H9 (cell line): Measurements from ENCODE around the gene CAMKK1. TPM values are rescaled to one million over a fixed set of nuclear protein-coding genes. Genes with fewer than 3 reads are reported as not detected.

Experiments used
- DNase-seq: peaks from one replicate; pipeline ENCODE4 v3.0.0-alpha.2; 2017
- H2AFZ ChIP-seq: one replicate; pipeline ENCODE4 v1.6.1; 2013; ENCODE audit warnings: mild to moderate bottlenecking, low read length, control low read depth, moderate library complexity
- H2AK5ac ChIP-seq: 2 replicates; pipeline ENCODE4 v1.6.1; 2013; ENCODE audit warnings: low read length, control low read depth, mixed read lengths; ENCODE audit not compliant: insufficient read length
- H2BK120ac ChIP-seq: one replicate; pipeline ENCODE4 v1.6.1; 2013; ENCODE audit warnings: low read depth, mild to moderate bottlenecking, low read length, control low read depth, inconsistent platforms; ENCODE audit not compliant: poor library complexity, severe bottlenecking
- H2BK12ac ChIP-seq: 2 replicates; pipeline ENCODE4 v1.6.1; 2013; ENCODE audit warnings: low read length, control low read depth, mixed read lengths, low read depth; ENCODE audit not compliant: insufficient read length
- H2BK15ac ChIP-seq: 2 replicates; pipeline ENCODE4 v1.6.1; 2013; ENCODE audit warnings: low read depth, low read length, control low read depth
- H2BK20ac ChIP-seq: one replicate; pipeline ENCODE4 v1.6.1; 2013; ENCODE audit warnings: low read depth, mild to moderate bottlenecking, low read length, control low read depth, inconsistent platforms; ENCODE audit not compliant: poor library complexity, severe bottlenecking
- H2BK5ac ChIP-seq: 2 replicates; pipeline ENCODE4 v1.6.1; 2013; ENCODE audit warnings: low read length, control low read depth, mixed read lengths; ENCODE audit not compliant: insufficient read length
- H3K14ac ChIP-seq: 2 replicates; pipeline ENCODE4 v1.6.1; 2013; ENCODE audit warnings: low read length, control low read depth; ENCODE audit not compliant: insufficient read depth
- H3K18ac ChIP-seq: 2 replicates; pipeline ENCODE4 v1.6.1; 2013; ENCODE audit warnings: low read depth, mild to moderate bottlenecking, mixed read lengths, low read length, control low read depth; ENCODE audit not compliant: insufficient read length
- H3K23ac ChIP-seq: 2 replicates; pipeline ENCODE4 v1.6.1; 2013; ENCODE audit warnings: low read length, control low read depth, mixed read lengths, low read depth; ENCODE audit not compliant: insufficient read length
- H3K23me2 ChIP-seq: 2 replicates; pipeline ENCODE4 v1.6.1; 2013; ENCODE audit warnings: low read depth, mild to moderate bottlenecking, mixed read lengths, low read length, control low read depth; ENCODE audit not compliant: insufficient read length, poor library complexity, severe bottlenecking
- H3K27ac ChIP-seq: 2 replicates; pipeline ENCODE4 v1.5.1; 2013; ENCODE audit warnings: low read length, control low read depth, mixed read lengths, low read depth; ENCODE audit not compliant: insufficient read length
- H3K27me3 ChIP-seq: 2 replicates; pipeline ENCODE4 v1.6.1; 2013; ENCODE audit warnings: low read length, control low read depth, inconsistent platforms; ENCODE audit not compliant: insufficient read depth
- H3K4ac ChIP-seq: 2 replicates; pipeline ENCODE4 v1.6.1; 2013; ENCODE audit warnings: low read depth, mild to moderate bottlenecking, control low read depth, inconsistent platforms, low read length, moderate library complexity
- H3K4me1 ChIP-seq: 2 replicates; pipeline ENCODE4 v1.6.1; 2013; ENCODE audit warnings: low read length, control low read depth, inconsistent platforms; ENCODE audit not compliant: insufficient read depth
- H3K4me2 ChIP-seq: 2 replicates; pipeline ENCODE4 v1.6.1; 2013; ENCODE audit warnings: low read length, control low read depth, mixed read lengths; ENCODE audit not compliant: insufficient read length, insufficient read depth
- H3K56ac ChIP-seq: 2 replicates; pipeline ENCODE4 v1.6.1; 2013; ENCODE audit warnings: low read depth, mild to moderate bottlenecking, mixed read lengths, low read length, control low read depth; ENCODE audit not compliant: insufficient read length
- H3K79me1 ChIP-seq: 2 replicates; pipeline ENCODE4 v1.6.1; 2013; ENCODE audit warnings: low read depth, mild to moderate bottlenecking, moderate library complexity, low read length, control low read depth, inconsistent platforms; ENCODE audit not compliant: insufficient read depth, poor library complexity, severe bottlenecking
- H3K79me2 ChIP-seq: 2 replicates; pipeline ENCODE4 v1.6.1; 2013; ENCODE audit warnings: low read length, control low read depth, inconsistent platforms; ENCODE audit not compliant: insufficient read depth
- H3K9ac ChIP-seq: 2 replicates; pipeline ENCODE4 v1.6.1; 2013; ENCODE audit warnings: low read length, control low read depth, mixed read lengths; ENCODE audit not compliant: insufficient read length; ENCODE audit errors: extremely low read depth
- H3K9me3 ChIP-seq: one replicate; pipeline ENCODE4 v1.6.1; 2013; ENCODE audit warnings: low read depth, low read length, inconsistent platforms; ENCODE audit not compliant: control insufficient read depth
- H3T11ph ChIP-seq: one replicate; pipeline ENCODE4 v1.6.1; 2013; ENCODE audit warnings: mild to moderate bottlenecking, low read length, control low read depth, inconsistent platforms
- H4K20me1 ChIP-seq: one replicate; pipeline ENCODE4 v1.6.1; 2013; ENCODE audit not compliant: control insufficient read depth, insufficient read length, insufficient read depth
- H4K5ac ChIP-seq: 2 replicates; pipeline ENCODE4 v1.6.1; 2013; ENCODE audit warnings: low read depth, mild to moderate bottlenecking, mixed read lengths, low read length, control low read depth; ENCODE audit not compliant: insufficient read length
- H4K8ac ChIP-seq: replicated peaks from 2 replicates; pipeline ENCODE4 v1.6.1; 2013; ENCODE audit warnings: low read length, control low read depth, mixed read lengths, low read depth; ENCODE audit not compliant: insufficient read length
- H4K91ac ChIP-seq: 2 replicates; pipeline ENCODE4 v1.6.1; 2013; ENCODE audit warnings: low read depth, mild to moderate bottlenecking, moderate library complexity, mixed read lengths, low read length, control low read depth; ENCODE audit not compliant: insufficient read length
- H3K27ac Mint-ChIP-seq, 3 experiments: 2 replicates in 2 of 3; 3 replicates in 1 of 3; pipeline ENCODE4 v1.8.0; 2020 to 2021; ENCODE audit warnings: mixed read lengths in 3 of 3, mild to moderate bottlenecking in 1 of 3, moderate library complexity in 1 of 3
- H3K27me3 Mint-ChIP-seq: 2 replicates; pipeline ENCODE4 v1.8.0; 2021; ENCODE audit warnings: low read depth, mild to moderate bottlenecking, moderate library complexity, mixed read lengths
- H3K36me3 Mint-ChIP-seq, 3 experiments: 2 replicates in 2 of 3; 3 replicates in 1 of 3; pipeline ENCODE4 v1.8.0; 2020 to 2021; ENCODE audit warnings: low read depth in 3 of 3, mixed read lengths in 3 of 3; ENCODE audit not compliant: insufficient read depth in 1 of 3
- H3K4me1 Mint-ChIP-seq, 2 experiments: 2 replicates each; pipeline ENCODE4 v1.8.0; 2020; ENCODE audit warnings: mixed read lengths in 2 of 2
- H3K4me3 Mint-ChIP-seq, 2 experiments: 2 replicates in 1 of 2; 3 replicates in 1 of 2; pipeline ENCODE4 v1.8.0; 2020 to 2021; ENCODE audit warnings: mild to moderate bottlenecking in 2 of 2, mixed read lengths in 2 of 2, moderate library complexity in 1 of 2
- H3K9me3 Mint-ChIP-seq, 2 experiments: 2 replicates in 1 of 2; 3 replicates in 1 of 2; pipeline ENCODE4 v1.8.0; 2020; ENCODE audit warnings: mild to moderate bottlenecking in 2 of 2, mixed read lengths in 2 of 2, moderate library complexity in 1 of 2
- CTCF ChIP-seq: fragments of 200-600 bp; sonication (generic); conservative IDR thresholded peaks from 3 replicates; pipeline ENCODE4 v1.8.0; 2021; ENCODE audit warnings: antibody characterized with exemption, mild to moderate bottlenecking
- WGBS: extraction: QIAGEN DNeasy Blood & Tissue Kit; methylation state at CpG from one replicate; pipeline ENCODE4 v1.1.7; 2013; ENCODE audit warnings: missing lambda C conversion rate, low lambda C conversion rate, mixed read lengths; ENCODE audit not compliant: insufficient read length; ENCODE audit errors: extremely low coverage; 5-methylcytosine and 5-hydroxymethylcytosine counted together
- total RNA-seq: library from RNA; stranded (reverse); gene quantifications from 2 replicates; pipeline ENCODE4 v1.2.1, GENCODE V29; 2021

CAMKK1 gene
- total RNA-seq, 1 experiment from 2014 or later = 6.7 TPM

GRCh38 chr17:3826191-3826590, 66.7 kb downstream of the CAMKK1 start:
- Histone ChIP-seq H3K79me2 (no peaks in the 10 kb centered on the region), H3K9me3 (no peaks in the 10 kb centered on the region), H3K27ac (no peak overlapping the region), H2BK5ac (no peak overlapping the region), H3K14ac (no peak overlapping the region), H2BK120ac (no peak overlapping the region), H3K18ac (no peak overlapping the region), H3K27me3 (no peaks in the 10 kb centered on the region), H3K79me1 (no peaks in the 10 kb centered on the region), H4K8ac (no peak overlapping the region), H4K5ac (no peak overlapping the region), H3K4me1 (no peaks in the 10 kb centered on the region), H3K23ac (no peak overlapping the region), H4K91ac (no peak overlapping the region), H2BK12ac (no peak overlapping the region), H2AFZ (no peak overlapping the region), H2BK15ac (no peak overlapping the region), H3T11ph (no peak overlapping the region), H3K4ac (no peak overlapping the region), H3K9ac (no peak overlapping the region), H2BK20ac (no peak overlapping the region), H2AK5ac (no peak overlapping the region), H3K4me2 (no peak overlapping the region), H4K20me1 (no peaks in the 10 kb centered on the region), H3K56ac (no peak overlapping the region), H3K23me2 (no peaks in the 10 kb centered on the region)
- H3K27me3 Mint-ChIP-seq = no peaks in the 10 kb centered on the region; the same call in 1 of the 2 replicates
- no peaks in the 10 kb centered on the region; a peak in 1 of 5 replicates for H3K9me3 Mint-ChIP-seq
- H3K27ac Mint-ChIP-seq = no peak overlapping the region
- DNase-seq = no peak
- no peaks in the 10 kb centered on the region for H3K4me1 Mint-ChIP-seq
- peaks cover 28 to 74% (median 73%) of the 10 kb centered on the region in 3 experiments; a peak in 6 of 7 replicates for H3K36me3 Mint-ChIP-seq
- H3K4me3 Mint-ChIP-seq = no peak overlapping the region
- no peak for TF ChIP-seq CTCF
- WGBS = no CpG with 5 or more reads among the region's 4 CpGs
